ENCODE data around the gene WDR87.
A peak's percentile ranks its signal among the peaks of the same experiment; 100 is the strongest.

Gene WDR87

GRCh38 chr19:37933937-37934358, 27.6 kb upstream of the WDR87 start:
- Histone ChIP-seq H3K4me3 (replicated peaks; ENCODE audit: low read depth, low read length) (no peak overlapping the region), H3K36me3 (ENCODE audit: control insufficient read depth, insufficient read depth, low read length) (peaks cover 5% of the 10 kb centered on the region)
- no peak for TF ChIP-seq CTCF (IDR thresholded peaks at IDR 0.05; ENCODE audit: insufficient read depth, low read length, poor library complexity, severe bottlenecking)

DNA sequence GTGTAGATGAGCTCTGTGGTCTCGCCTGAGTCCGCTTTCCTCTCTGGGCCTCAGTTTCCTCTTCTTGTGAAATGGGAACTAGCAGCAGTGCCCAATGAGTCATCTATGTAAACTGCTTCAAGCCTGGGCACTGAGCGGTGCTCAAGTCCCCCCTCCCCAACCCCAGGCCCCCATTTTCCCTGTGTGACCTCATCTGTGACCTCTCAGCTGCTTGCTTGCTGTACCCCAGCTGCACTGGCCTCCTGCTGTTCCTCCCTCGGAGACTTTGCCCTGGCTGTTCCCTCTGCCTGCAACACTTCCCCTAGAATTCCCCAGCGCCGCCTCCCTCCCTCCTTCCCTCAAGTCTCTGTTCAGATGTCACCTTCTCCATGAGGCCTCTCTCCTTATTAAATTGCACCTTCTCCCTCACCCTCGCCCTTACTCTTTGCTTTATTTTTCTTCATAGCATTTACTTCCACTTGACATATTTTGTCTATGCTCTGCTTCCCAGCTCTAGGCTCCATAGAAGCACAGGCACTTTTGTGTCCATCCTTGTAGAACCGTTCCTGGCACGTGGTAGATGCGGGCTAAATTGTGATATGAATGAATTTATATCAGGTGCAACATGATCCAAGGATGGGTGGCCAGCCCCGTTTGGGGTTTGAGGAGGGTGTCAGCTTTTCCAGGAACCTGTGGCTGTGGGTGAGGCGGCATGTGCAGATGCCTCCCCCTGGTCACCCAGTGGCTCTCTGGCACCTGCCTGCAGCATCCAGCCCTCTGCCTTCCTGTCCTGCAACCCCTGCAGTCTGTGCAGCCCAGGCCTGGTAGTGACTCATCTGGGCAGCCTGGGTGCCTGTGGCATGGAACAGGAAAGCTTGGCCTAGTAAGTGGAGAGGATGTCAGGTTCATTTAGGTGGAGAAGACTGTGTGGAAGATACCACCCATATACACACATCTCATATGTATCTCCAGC, 26.9 kb upstream of the WDR87 start:
- TF ChIP-seq CTCF (IDR thresholded peaks at IDR 0.05; ENCODE audit: insufficient read depth, low read length, poor library complexity, severe bottlenecking), result no peak
- no peak overlapping the region for H3K4me3 ChIP-seq (replicated peaks; ENCODE audit: low read depth, low read length)
- H3K36me3 ChIP-seq (ENCODE audit: control insufficient read depth, insufficient read depth, low read length), result peaks cover 5% of the 10 kb centered on the region
- no peaks in the 10 kb centered on the region for H3K27me3 ChIP-seq (replicated peaks; ENCODE audit: control insufficient read depth, insufficient read depth, low read length)
- DNase-seq (ENCODE audit: extremely low read depth, insufficient read length), result no peak

More at GRCh38 chr19:37933937-37934358, 27.6 kb upstream of the WDR87 start:
- H3K27me3 ChIP-seq (replicated peaks; ENCODE audit: control insufficient read depth, insufficient read depth, low read length), result no peaks in the 10 kb centered on the region
- DNase-seq (ENCODE audit: extremely low read depth, insufficient read length), result no peak

GRCh38 chr19:37931881-37932655, 25.7 kb upstream of the WDR87 start:
- Histone ChIP-seq H3K27me3 (replicated peaks; ENCODE audit: control insufficient read depth, insufficient read depth, low read length) (no peaks in the 10 kb centered on the region), H3K4me3 (replicated peaks; ENCODE audit: low read depth, low read length) (no peak overlapping the region), H3K36me3 (ENCODE audit: control insufficient read depth, insufficient read depth, low read length) (peaks cover 5% of the 10 kb centered on the region)
- peak; percentile 71 for DNase-seq (ENCODE audit: extremely low read depth, insufficient read length)
- TF ChIP-seq CTCF (IDR thresholded peaks at IDR 0.05; ENCODE audit: insufficient read depth, low read length, poor library complexity, severe bottlenecking), result no peak

GRCh38 chr19:37930416-37930815, 24.0 kb upstream of the WDR87 start:
- Histone ChIP-seq H3K36me3 (ENCODE audit: control insufficient read depth, insufficient read depth, low read length) (peaks cover 5% of the 10 kb centered on the region), H3K4me3 (replicated peaks; ENCODE audit: low read depth, low read length) (no peak overlapping the region), H3K27me3 (replicated peaks; ENCODE audit: control insufficient read depth, insufficient read depth, low read length) (no peaks in the 10 kb centered on the region)
- TF ChIP-seq CTCF (IDR thresholded peaks at IDR 0.05; ENCODE audit: insufficient read depth, low read length, poor library complexity, severe bottlenecking), result no peak
- no peak for DNase-seq (ENCODE audit: extremely low read depth, insufficient read length)

GRCh38 chr19:37929355-37929923, 23.0 kb upstream of the WDR87 start:
- no peak overlapping the region for H3K4me3 ChIP-seq (replicated peaks; ENCODE audit: low read depth, low read length)
- no peak for DNase-seq (ENCODE audit: extremely low read depth, insufficient read length)
- TF ChIP-seq CTCF (IDR thresholded peaks at IDR 0.05; ENCODE audit: insufficient read depth, low read length, poor library complexity, severe bottlenecking), result no peak
- H3K36me3 ChIP-seq (ENCODE audit: control insufficient read depth, insufficient read depth, low read length), result peaks cover 5% of the 10 kb centered on the region
- H3K27me3 ChIP-seq (replicated peaks; ENCODE audit: control insufficient read depth, insufficient read depth, low read length), result no peaks in the 10 kb centered on the region
